ENCODE results near the gene ENTPD1.

- TF ChIP-seq EZH2phosphoT487 (IDR thresholded peaks at IDR 0.05; ENCODE audit: insufficient read depth, low read depth), result no peak
- no peak for TF ChIP-seq EZH2 (IDR thresholded peaks at IDR 0.05; ENCODE audit: insufficient read depth, poor library complexity, severe bottlenecking)
These were observed 33.9 kb downstream of the ENTPD1 start for GRCh38 chr10:95789902-95790301.
